ENCODE results near the gene FAF1.

The FAF1 gene

GRCh38 chr1:50436489-50436888 is 523.6 kb downstream of the FAF1 start:
- TF ChIP-seq FOXM1 (IDR thresholded peaks at IDR 0.05; ENCODE audit: borderline replicate concordance, low read depth): no peak
- no peak for TF ChIP-seq TEAD4 (IDR thresholded peaks at IDR 0.05)
- no peak for TF ChIP-seq USF1 (IDR thresholded peaks at IDR 0.05)
- no peak for TF ChIP-seq RAD21 (IDR thresholded peaks at IDR 0.05; ENCODE audit: low read depth)
- no peak for TF ChIP-seq CEBPB (IDR thresholded peaks at IDR 0.05)
- no peak for TF ChIP-seq EGR1 (IDR thresholded peaks at IDR 0.05)
- no peak for TF ChIP-seq TAF1 (IDR thresholded peaks at IDR 0.05; ENCODE audit: low read depth)
- TF ChIP-seq ZBTB7A (IDR thresholded peaks at IDR 0.05; ENCODE audit: low read depth): no peak
- no peak for TF ChIP-seq REST (IDR thresholded peaks at IDR 0.05; ENCODE audit: low read depth)
- TF ChIP-seq EP300 (IDR thresholded peaks at IDR 0.05; ENCODE audit: borderline replicate concordance): no peak
- TF ChIP-seq MAX (IDR thresholded peaks at IDR 0.05): no peak
- TF ChIP-seq NFIC (IDR thresholded peaks at IDR 0.05): no peak
- TF ChIP-seq TCF12 (IDR thresholded peaks at IDR 0.05; ENCODE audit: low read depth): no peak
- TF ChIP-seq CREB1 (IDR thresholded peaks at IDR 0.05; ENCODE audit: low read depth): no peak
- TF ChIP-seq YY1 (IDR thresholded peaks at IDR 0.05; ENCODE audit: low read depth): no peak

GRCh38 chr1:50430010-50430405 is 530.1 kb downstream of the FAF1 start:
- TF ChIP-seq FOXM1 (IDR thresholded peaks at IDR 0.05; ENCODE audit: borderline replicate concordance, low read depth): no peak

- TF ChIP-seq REST (IDR thresholded peaks at IDR 0.05; ENCODE audit: low read depth) (no peak), NFIC (IDR thresholded peaks at IDR 0.05) (no peak), CREB1 (IDR thresholded peaks at IDR 0.05; ENCODE audit: low read depth) (no peak), ZBTB7A (IDR thresholded peaks at IDR 0.05; ENCODE audit: low read depth) (no peak), RAD21 (IDR thresholded peaks at IDR 0.05; ENCODE audit: low read depth) (no peak), YY1 (IDR thresholded peaks at IDR 0.05; ENCODE audit: low read depth) (no peak), EP300 (IDR thresholded peaks at IDR 0.05; ENCODE audit: borderline replicate concordance) (no peak), TCF12 (IDR thresholded peaks at IDR 0.05; ENCODE audit: low read depth) (no peak), EGR1 (IDR thresholded peaks at IDR 0.05) (no peak), CEBPB (IDR thresholded peaks at IDR 0.05) (no peak)
These were observed 532.0 kb downstream of the FAF1 start for GRCh38 chr1:50427818-50428779.

- TF ChIP-seq REST (IDR thresholded peaks at IDR 0.05; ENCODE audit: low read depth) (no peak), CEBPB (IDR thresholded peaks at IDR 0.05) (no peak), NFIC (IDR thresholded peaks at IDR 0.05) (no peak), YY1 (IDR thresholded peaks at IDR 0.05; ENCODE audit: low read depth) (no peak), USF1 (IDR thresholded peaks at IDR 0.05) (no peak), ZBTB7A (IDR thresholded peaks at IDR 0.05; ENCODE audit: low read depth) (no peak), CREB1 (IDR thresholded peaks at IDR 0.05; ENCODE audit: low read depth) (no peak), TCF12 (IDR thresholded peaks at IDR 0.05; ENCODE audit: low read depth) (no peak), EP300 (IDR thresholded peaks at IDR 0.05; ENCODE audit: borderline replicate concordance) (no peak), MAX (IDR thresholded peaks at IDR 0.05) (no peak), EGR1 (IDR thresholded peaks at IDR 0.05) (no peak), FOXM1 (IDR thresholded peaks at IDR 0.05; ENCODE audit: borderline replicate concordance, low read depth) (no peak), TEAD4 (IDR thresholded peaks at IDR 0.05) (no peak), TAF1 (IDR thresholded peaks at IDR 0.05; ENCODE audit: low read depth) (no peak), RAD21 (IDR thresholded peaks at IDR 0.05; ENCODE audit: low read depth) (no peak)
These were observed 532.8 kb downstream of the FAF1 start for GRCh38 chr1:50427086-50427817.
